Measurements from ENCODE around the gene HSPD1. TPM values are rescaled to one million over a fixed set of nuclear protein-coding genes. Genes with fewer than 3 reads are reported as not detected.

Gene HSPD1
- total and polyA plus RNA-seq, 9 of the 15 experiments (the other 6 are each of a cell fraction or from before 2014, with no cell fraction given): 398 to 1,014 (median 622) TPM

DNA sequence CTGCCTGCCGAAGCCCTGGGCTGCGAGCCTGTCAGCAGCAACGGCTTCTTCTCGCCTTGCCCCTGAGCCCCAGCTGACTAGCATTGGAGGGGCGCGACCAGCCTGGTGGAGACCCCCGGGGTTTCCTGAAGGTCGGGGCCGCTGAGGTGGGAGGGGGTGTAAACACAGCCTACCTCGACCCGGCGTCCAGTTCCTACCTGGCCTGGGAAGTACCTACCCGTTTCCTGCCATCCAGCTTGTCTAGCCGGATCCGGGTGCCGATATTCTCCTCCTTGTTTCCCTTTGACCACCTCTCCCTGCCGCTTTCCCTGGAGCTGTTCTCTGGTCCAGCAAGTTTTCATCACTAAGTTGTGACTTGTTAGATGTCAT, 16.7 kb upstream of the HSPD1 start:
- peak in 2 of 4 experiments; percentile 19 to 23 for DNase-seq (ENCODE audit: extremely low read depth in 1 of 4, low spot score in 3 of 4)
- WGBS (ENCODE audit: insufficient coverage, low coverage, missing lambda C conversion rate): 0% methylated on average over 12 of the region's 17 CpGs
- Histone ChIP-seq H4K20me1 (replicated peaks; ENCODE audit: control insufficient read depth, insufficient read depth, low read length) (no peaks in the 10 kb centered on the region), H3K36me3 (ENCODE audit: control insufficient read depth, insufficient read depth, low read length) (peaks cover 4% of the 10 kb centered on the region; the same call in 1 of the 3 replicates), H3K4me3 (peak overlapping the region; percentile 92), H2AFZ (ENCODE audit: low read depth, low read length) (peak overlapping the region; percentile 93), H3K4me1 (replicated peaks in 1 of 2; ENCODE audit: control insufficient read depth in 2 of 2, insufficient read depth in 2 of 2, low read length in 2 of 2) (peaks cover 14 to 24% of the 10 kb centered on the region in 2 experiments; a peak in 4 of 5 replicates), H3K9me3 (replicated peaks; ENCODE audit: control insufficient read depth, insufficient read depth, low read depth, low read length) (no peaks in the 10 kb centered on the region; the same call in 1 of the 2 replicates), H3K27ac (ENCODE audit: extremely low read depth, low read depth, low read length) (peak overlapping the region; percentile 89), H3K9me1 (ENCODE audit: control insufficient read depth, insufficient read depth, low read length) (no peaks in the 10 kb centered on the region), H3K79me2 (ENCODE audit: control insufficient read depth, insufficient read depth, low read length) (peaks cover 55% of the 10 kb centered on the region), H3K9ac (ENCODE audit: insufficient read depth in 1 of 2, low read depth in 2 of 2, low read length in 2 of 2) (peak overlapping the region; percentile 83 to 99), H3K4me2 (ENCODE audit: insufficient read depth, low read length) (peak overlapping the region; percentile 91), H3K27me3 (ENCODE audit: control insufficient read depth in 2 of 2, insufficient read depth in 2 of 2, low read length in 2 of 2) (no peaks in the 10 kb centered on the region)
- ATAC-seq: peak; percentile 42
- peak; percentile 77 for FAIRE-seq
- in situ Hi-C loops (cut with MboI) (no loop called here), intact Hi-C loops (cut with micrococcal nuclease) (no loop called here)
- ChIA-PET CTCF (ENCODE audit: low intra/inter-chr PET ratio) (interaction anchor here (0.6 kb wide), 1 partner anchor 187 kb away, joined by 4 read pairs; no protein-coding TSS in a partner anchor), POLR2A (interaction anchor here (0.5 to 3.5 kb wide), 7 partner anchors 9 to 81 kb away, joined by 3 to 34 read pairs (median 4); partner anchors contain the start of genes HSPD1 and HSPE1)
- TF ChIP-seq PCBP2 (IDR thresholded peaks at IDR 0.05; ENCODE audit: low read depth, low read length, poor library complexity, severe bottlenecking) (no peak), KAT2B (IDR thresholded peaks at IDR 0.05; ENCODE audit: low read depth, low read length) (no peak), ARHGAP35 (IDR thresholded peaks at IDR 0.05; ENCODE audit: partially characterized antibody) (no peak), NBN (IDR thresholded peaks at IDR 0.05; ENCODE audit: low read depth) (no peak), ZFX (CRISPR knock-in tag; IDR thresholded peaks at IDR 0.05) (peak; percentile 66), LCOR (CRISPR knock-in tag; IDR thresholded peaks at IDR 0.05) (0 out of 2 replicates have a peak, but pooled peaks have one; percentile 2), IFI16 (CRISPR knock-in tag; IDR thresholded peaks at IDR 0.05) (no peak), ZBTB7A (IDR thresholded peaks at IDR 0.05; ENCODE audit: borderline replicate concordance, control insufficient read depth, low read depth, low read length) (peak; percentile 69), RAD51 (IDR thresholded peaks at IDR 0.05; ENCODE audit: borderline replicate concordance, low read depth) (no peak), ETV6 (IDR thresholded peaks at IDR 0.05; ENCODE audit: borderline replicate concordance in 1 of 2, low read depth in 2 of 2, low read length in 1 of 2) (no peak), ETV6 (CRISPR knock-in tag; IDR thresholded peaks at IDR 0.05; ENCODE audit: borderline replicate concordance) (0 out of 2 replicates have a peak, but pooled peaks have one; percentile 2)
- TF ChIP-seq, protein P1, sequence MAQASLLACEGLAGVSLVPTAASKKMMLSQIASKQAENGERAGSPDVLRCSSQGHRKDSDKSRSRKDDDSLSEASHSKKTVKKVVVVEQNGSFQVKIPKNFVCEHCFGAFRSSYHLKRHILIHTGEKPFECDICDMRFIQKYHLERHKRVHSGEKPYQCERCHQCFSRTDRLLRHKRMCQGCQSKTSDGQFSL (CRISPR knock-in tag; IDR thresholded peaks at IDR 0.05): no peak
- TF ChIP-seq, protein P1 (tag; IDR thresholded peaks at IDR 0.05): no peak
- TF ChIP-seq, protein P2, sequence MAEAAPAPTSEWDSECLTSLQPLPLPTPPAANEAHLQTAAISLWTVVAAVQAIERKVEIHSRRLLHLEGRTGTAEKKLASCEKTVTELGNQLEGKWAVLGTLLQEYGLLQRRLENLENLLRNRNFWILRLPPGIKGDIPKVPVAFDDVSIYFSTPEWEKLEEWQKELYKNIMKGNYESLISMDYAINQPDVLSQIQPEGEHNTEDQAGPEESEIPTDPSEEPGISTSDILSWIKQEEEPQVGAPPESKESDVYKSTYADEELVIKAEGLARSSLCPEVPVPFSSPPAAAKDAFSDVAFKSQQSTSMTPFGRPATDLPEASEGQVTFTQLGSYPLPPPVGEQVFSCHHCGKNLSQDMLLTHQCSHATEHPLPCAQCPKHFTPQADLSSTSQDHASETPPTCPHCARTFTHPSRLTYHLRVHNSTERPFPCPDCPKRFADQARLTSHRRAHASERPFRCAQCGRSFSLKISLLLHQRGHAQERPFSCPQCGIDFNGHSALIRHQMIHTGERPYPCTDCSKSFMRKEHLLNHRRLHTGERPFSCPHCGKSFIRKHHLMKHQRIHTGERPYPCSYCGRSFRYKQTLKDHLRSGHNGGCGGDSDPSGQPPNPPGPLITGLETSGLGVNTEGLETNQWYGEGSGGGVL (CRISPR knock-in tag; IDR thresholded peaks at IDR 0.05): no peak
- BruUV-seq (replicated peaks): no TSS peak

All from K562 (cell line).